Prostate gland (tissue), 2 donors: ENCODE results near the gene JUN.

Experiments
- CTCF ChIP-seq, 4 experiments: fragments of 200-600 bp in 2 of 4; fragments of 450-650 bp in 2 of 4; sonication (generic) in 2 of 4; IDR thresholded peaks; 1 replicate in 3 of 4; 2 replicates in 1 of 4; pipeline ENCODE4 v1.5.1; 2016 to 2019; ENCODE audit warnings: antibody characterized with exemption in 4 of 4, mild to moderate bottlenecking in 2 of 4, moderate library complexity in 2 of 4
- POLR2A ChIP-seq: fragments of 450-650 bp; IDR thresholded peaks from one replicate; pipeline ENCODE4 v1.6.1; 2016; ENCODE audit warnings: antibody characterized with exemption, mild to moderate bottlenecking

GRCh38 chr1:58778385-58779000, 5.4 kb downstream of the JUN start:
- no peak for TF ChIP-seq CTCF (IDR thresholded peaks at IDR 0.05)
- TF ChIP-seq POLR2A: no peak
